GM23338 (cell line): ENCODE data around the gene RTP5. TPM values are rescaled to one million over a fixed set of nuclear protein-coding genes. Genes with fewer than 3 reads are reported as not detected.

Experiments used
- ATAC-seq: fragments of 200-7000 bp; cut with Tn5 transposase; 3 replicates; pipeline ENCODE4 v1.9.1; 2020
- DNase-seq: peaks from one replicate; pipeline ENCODE4 v3.0.0-alpha.2; 2015; ENCODE audit warnings: low spot score
- H2AFZ ChIP-seq: fragments of 200-600 bp; sonication (generic); 2 replicates; pipeline ENCODE4 v1.8.0; 2016; ENCODE audit warnings: antibody characterized with exemption, mild to moderate bottlenecking, moderate library complexity
- H3F3A ChIP-seq: fragments of 200-600 bp; sonication (generic); replicated peaks from 2 replicates; pipeline ENCODE4 v1.8.0; 2017; ENCODE audit warnings: antibody characterized with exemption, mixed run types, low read depth
- H3K27ac ChIP-seq: fragments of 200-600 bp; sonication (generic); 2 replicates; pipeline ENCODE4 v1.6.1; 2016; ENCODE audit warnings: low read depth
- H3K27me3 ChIP-seq: fragments of 200-600 bp; sonication (generic); 2 replicates; pipeline ENCODE4 v1.8.0; 2016; ENCODE audit warnings: mild to moderate bottlenecking, mixed run types, moderate library complexity; ENCODE audit not compliant: insufficient read depth
- H3K36me3 ChIP-seq: fragments of 200-600 bp; sonication (generic); 2 replicates; pipeline ENCODE4 v1.8.0; 2016; ENCODE audit warnings: mild to moderate bottlenecking; ENCODE audit not compliant: insufficient read depth
- H3K4me1 ChIP-seq: fragments of 200-600 bp; sonication (generic); 2 replicates; pipeline ENCODE4 v1.8.0; 2016; ENCODE audit warnings: mild to moderate bottlenecking, moderate library complexity; ENCODE audit not compliant: insufficient read depth
- H3K4me2 ChIP-seq: fragments of 200-600 bp; sonication (generic); 2 replicates; pipeline ENCODE4 v1.7.1; 2017; ENCODE audit warnings: mixed run types
- H3K4me3 ChIP-seq: fragments of 200-600 bp; sonication (generic); 2 replicates; pipeline ENCODE4 v1.6.1; 2016; ENCODE audit warnings: mixed run types
- H3K79me2 ChIP-seq: fragments of 200-600 bp; sonication (generic); replicated peaks from 2 replicates; pipeline ENCODE4 v1.8.0; 2017; ENCODE audit warnings: mild to moderate bottlenecking; ENCODE audit not compliant: insufficient read depth
- H3K9me2 ChIP-seq: fragments of 200-600 bp; sonication (generic); 2 replicates; pipeline ENCODE4 v1.8.0; 2017; ENCODE audit not compliant: insufficient read depth
- H4K20me1 ChIP-seq: fragments of 200-600 bp; sonication (generic); replicated peaks from 2 replicates; pipeline ENCODE4 v1.8.0; 2017; ENCODE audit warnings: mild to moderate bottlenecking; ENCODE audit not compliant: insufficient read depth
- H3K27ac Mint-ChIP-seq: 2 replicates; pipeline ENCODE4 v1.8.0; 2020; ENCODE audit warnings: inconsistent platforms, mild to moderate bottlenecking, moderate library complexity, mixed read lengths
- H3K27me3 Mint-ChIP-seq: 3 replicates; pipeline ENCODE4 v1.8.0; 2022; ENCODE audit warnings: low read depth, mild to moderate bottlenecking, moderate library complexity, mixed read lengths, inconsistent platforms; ENCODE audit not compliant: insufficient read depth, poor library complexity
- H3K36me3 Mint-ChIP-seq: 3 replicates; pipeline ENCODE4 v1.8.0; 2021; ENCODE audit warnings: low read depth, mild to moderate bottlenecking, inconsistent platforms, moderate library complexity, mixed read lengths
- H3K4me1 Mint-ChIP-seq: 3 replicates; pipeline ENCODE4 v1.8.0; 2020; ENCODE audit warnings: mild to moderate bottlenecking, inconsistent platforms, mixed read lengths
- H3K4me3 Mint-ChIP-seq: 3 replicates; pipeline ENCODE4 v1.8.0; 2021; ENCODE audit warnings: moderate library complexity, mild to moderate bottlenecking, inconsistent platforms, mixed read lengths
- H3K9me3 Mint-ChIP-seq: 3 replicates; pipeline ENCODE4 v1.8.0; 2020; ENCODE audit warnings: moderate library complexity, mild to moderate bottlenecking, inconsistent platforms, mixed read lengths
- CREB1 ChIP-seq: fragments of 250-450 bp; sonication (Bioruptor Pico); IDR thresholded peaks from 2 replicates; pipeline ENCODE4 v1.5.0; 2020; ENCODE audit warnings: low read depth, mild to moderate bottlenecking, moderate library complexity
- CTCF ChIP-seq, 2 experiments: fragments of 200-600 bp in 1 of 2; sonication (generic) in 1 of 2; conservative IDR thresholded peaks; 2 replicates each; pipeline versions ENCODE4 v1.5.1 to v1.6.1; 2016 to 2017; ENCODE audit warnings: antibody characterized with exemption in 2 of 2, low read depth in 2 of 2, mild to moderate bottlenecking in 2 of 2, moderate library complexity in 1 of 2
- ETS1 ChIP-seq: IDR thresholded peaks from 2 replicates; pipeline ENCODE4 v1.6.1; 2016; ENCODE audit warnings: antibody characterized with exemption
- EZH2 ChIP-seq: fragments of 200-600 bp; sonication (generic); IDR thresholded peaks from one replicate; pipeline ENCODE4 v1.8.0; 2017; ENCODE audit warnings: antibody characterized with exemption, mild to moderate bottlenecking, low read depth; ENCODE audit not compliant: unreplicated experiment
- JUNB ChIP-seq: IDR thresholded peaks from one replicate; pipeline ENCODE4 v1.6.1; 2016; ENCODE audit warnings: antibody characterized with exemption; ENCODE audit not compliant: unreplicated experiment
- NANOG ChIP-seq: IDR thresholded peaks from 2 replicates; pipeline ENCODE4 v1.6.1; 2016; ENCODE audit warnings: antibody characterized with exemption, borderline replicate concordance
- POLR2AphosphoS5 ChIP-seq: IDR thresholded peaks from 2 replicates; pipeline ENCODE4 v1.6.1; 2016; ENCODE audit warnings: antibody characterized with exemption, low read depth
- REST ChIP-seq: IDR thresholded peaks from one replicate; pipeline ENCODE4 v1.6.1; 2018; ENCODE audit warnings: antibody characterized with exemption; ENCODE audit not compliant: unreplicated experiment
- STAT1 ChIP-seq: IDR thresholded peaks from one replicate; pipeline ENCODE4 v1.6.1; 2016; ENCODE audit warnings: antibody characterized with exemption; ENCODE audit not compliant: unreplicated experiment
- ZNF114 ChIP-seq: fragments of 250-450 bp; sonication (Bioruptor Pico); IDR thresholded peaks from 2 replicates; pipeline ENCODE4 v1.5.0; 2020; ENCODE audit warnings: mild to moderate bottlenecking, moderate library complexity
- ZNF331 ChIP-seq: fragments of 250-450 bp; sonication (Bioruptor Pico); IDR thresholded peaks from 2 replicates; pipeline ENCODE4 v1.5.0; 2020; ENCODE audit warnings: low read depth, mild to moderate bottlenecking, moderate library complexity
- polyA plus RNA-seq: library from polyadenylated mRNA; unstranded; fragments of >200 nt; fragmentation: Nextera tagmentation; extraction: Ambion mirVana; gene quantifications from 2 replicates; pipeline ENCODE4 v1.2.1, GENCODE V29; 2016
- total RNA-seq: library from RNA; depleted of rRNA; stranded (reverse); fragments of >200 nt; shearing (Covaris generic); gene quantifications from 2 replicates; pipeline ENCODE4 v1.2.3, GENCODE V29; 2014

Gene RTP5
- total and polyA plus RNA-seq, 2 experiments from 2014 or later, result not detected

GRCh38 chr2:241872313-241872642 is 2.7 kb downstream of the RTP5 start:
- H3K4me1 ChIP-seq, result no peaks in the 10 kb centered on the region
- H3K4me3 Mint-ChIP-seq, result no peak overlapping the region
- peaks cover 18% of the 10 kb centered on the region for H3K9me3 Mint-ChIP-seq

DNA sequence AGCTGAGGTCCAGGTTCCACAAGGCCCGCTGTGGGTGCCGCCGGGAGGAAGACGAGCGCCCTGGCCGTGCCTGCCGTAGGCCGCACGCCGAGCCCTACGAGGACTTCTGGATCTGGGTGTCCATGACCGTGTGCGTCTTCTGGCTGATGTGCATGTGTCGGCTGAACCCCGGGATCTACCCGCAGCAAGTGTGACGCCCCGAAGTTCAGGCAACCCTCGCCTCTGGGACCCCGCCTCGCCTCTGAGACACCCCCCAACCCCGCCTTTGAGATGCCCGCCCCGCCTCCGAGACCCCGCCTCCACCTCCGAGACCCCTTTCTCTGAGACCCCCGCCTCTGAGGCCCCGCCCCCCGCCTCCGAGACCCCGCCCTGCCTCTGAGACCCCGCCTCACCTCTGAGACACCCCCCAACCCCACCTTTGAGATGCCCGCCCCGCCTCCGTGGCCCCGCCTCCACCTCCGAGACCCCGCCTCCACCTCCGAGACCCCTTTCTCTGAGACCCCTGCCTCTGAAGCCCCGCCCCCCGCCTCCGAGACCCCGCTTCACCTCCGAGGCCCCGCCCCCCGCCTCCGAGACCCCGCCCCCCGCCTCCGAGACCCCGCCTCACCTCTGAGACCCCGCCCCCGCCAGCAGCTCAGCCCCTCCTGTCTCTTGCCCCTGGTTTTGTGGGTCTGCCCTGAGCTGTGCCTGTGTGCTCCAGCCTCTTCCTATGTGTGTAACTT is 3.7 kb downstream of the RTP5 start:
- peaks cover 10% of the 10 kb centered on the region for H3K27me3 Mint-ChIP-seq
- peaks cover 18% of the 10 kb centered on the region for H3K9me3 Mint-ChIP-seq
- H3K4me3 Mint-ChIP-seq, result no peak overlapping the region
- no peaks in the 10 kb centered on the region for H3F3A ChIP-seq
- H3K4me2 ChIP-seq, result no peak overlapping the region
- no peaks in the 10 kb centered on the region; the same call in 1 of the 2 replicates for H3K4me1 ChIP-seq
- H3K36me3 ChIP-seq, result no peaks in the 10 kb centered on the region
- H3K9me2 ChIP-seq, result no peaks in the 10 kb centered on the region
- no peak overlapping the region for H3K4me3 ChIP-seq
- no peaks in the 10 kb centered on the region for H3K27me3 ChIP-seq
- DNase-seq (no peak), ATAC-seq (no peak)
- H3K79me2 ChIP-seq, result no peaks in the 10 kb centered on the region
- no peak overlapping the region for H3K27ac ChIP-seq
- no peaks in the 10 kb centered on the region; the same call in 2 of the 3 replicates for H3K4me1 Mint-ChIP-seq
- H2AFZ ChIP-seq, result no peak overlapping the region
- peaks cover 10% of the 10 kb centered on the region; the same call in 2 of the 3 replicates for H3K36me3 Mint-ChIP-seq
- no peaks in the 10 kb centered on the region for H4K20me1 ChIP-seq
- no peak overlapping the region for H3K27ac Mint-ChIP-seq
- TF ChIP-seq EZH2 (no peak), JUNB (no peak), ZNF331 (CRISPR knock-in tag) (no peak), NANOG (no peak), ZNF114 (CRISPR knock-in tag) (no peak), STAT1 (no peak), CTCF (conservative IDR thresholded peaks at IDR 0.05; ENCODE audit: low read depth in 2 of 2) (no peak), REST (no peak), POLR2AphosphoS5 (no peak), ETS1 (no peak), CREB1 (CRISPR knock-in tag) (no peak)

More at GRCh38 chr2:241872313-241872642, 2.7 kb downstream of the RTP5 start:
- no peak overlapping the region for H3K4me3 ChIP-seq
- Mint-ChIP-seq H3K27me3 (peaks cover 9% of the 10 kb centered on the region), H3K27ac (no peak overlapping the region), H3K4me1 (no peaks in the 10 kb centered on the region; the same call in 2 of the 3 replicates), H3K36me3 (peaks cover 10% of the 10 kb centered on the region; the same call in 2 of the 3 replicates)
- H3K79me2 ChIP-seq, result no peaks in the 10 kb centered on the region
- no peaks in the 10 kb centered on the region for H3F3A ChIP-seq
- H3K4me2 ChIP-seq, result no peak overlapping the region
- no peak for TF ChIP-seq ZNF114 (CRISPR knock-in tag)
- no peak for TF ChIP-seq JUNB
- TF ChIP-seq CTCF (conservative IDR thresholded peaks at IDR 0.05; ENCODE audit: low read depth in 2 of 2), result peak in 1 of 2 experiments; percentile 25; a peak in 1 of 4 replicates
- H3K9me2 ChIP-seq, result no peaks in the 10 kb centered on the region
- H3K36me3 ChIP-seq, result no peaks in the 10 kb centered on the region
- DNase-seq (no peak), ATAC-seq (no peak)
- no peaks in the 10 kb centered on the region for H4K20me1 ChIP-seq
- no peaks in the 10 kb centered on the region for H3K27me3 ChIP-seq
- no peak overlapping the region for H3K27ac ChIP-seq
- H2AFZ ChIP-seq, result no peak overlapping the region
